Natural killer cell treated with Interleukin-12 subunit alpha and Interleukin-12 subunit beta and Interleukin-15 and Interleukin-18, amount 100 ng/mL, for 72 hours (primary cell): ENCODE measurements around the gene SVEP1. TPM values are rescaled to one million over a fixed set of nuclear protein-coding genes. Genes with fewer than 3 reads are reported as not detected.

Experiments used
- ATAC-seq, 2 donors: fragments of 150-1000 bp; cut with Tn5 transposase in 1 of 2; sonication (Bioruptor Pico), chemical (Tn5 transposase) in 1 of 2; 2 replicates each; pipeline ENCODE4 v1.10.0; 2021
- DNase-seq: peaks from one replicate; pipeline ENCODE4 v3.0.0; 2022; ENCODE audit warnings: low spot score
- H3K27ac Mint-ChIP-seq, 2 donors: 1 replicate in 1 of 2; 2 replicates in 1 of 2; pipeline ENCODE4 v1.8.0; 2022; ENCODE audit warnings: mixed read lengths in 2 of 2, mild to moderate bottlenecking in 1 of 2, moderate library complexity in 1 of 2
- H3K27me3 Mint-ChIP-seq, 2 donors: 1 replicate in 1 of 2; 2 replicates in 1 of 2; pipeline ENCODE4 v1.8.0; 2022; ENCODE audit warnings: mixed read lengths in 2 of 2
- H3K36me3 Mint-ChIP-seq: one replicate; pipeline ENCODE4 v1.8.0; 2022; ENCODE audit warnings: mixed read lengths
- H3K4me1 Mint-ChIP-seq, 2 donors: 1 replicate in 1 of 2; 2 replicates in 1 of 2; pipeline ENCODE4 v1.8.0; 2022; ENCODE audit warnings: low read depth in 2 of 2, mixed read lengths in 2 of 2, mild to moderate bottlenecking in 1 of 2
- H3K4me3 Mint-ChIP-seq: one replicate; pipeline ENCODE4 v1.8.0; 2022; ENCODE audit warnings: mixed read lengths
- H3K9me3 Mint-ChIP-seq: 2 replicates; pipeline ENCODE4 v1.8.0; 2022; ENCODE audit warnings: mixed read lengths
- total RNA-seq, 2 donors: library from RNA; stranded (reverse); gene quantifications; one replicate each; pipeline ENCODE4 v1.2.3, GENCODE V29; 2022

The SVEP1 gene
- total RNA-seq, 2 donors from 2014 or later = not detected

- DNase-seq = no peak
- no peak overlapping the region for H3K4me3 Mint-ChIP-seq
- ATAC-seq = no peak
- no peaks in the 10 kb centered on the region for H3K36me3 Mint-ChIP-seq
- no peaks in the 10 kb centered on the region for H3K27me3 Mint-ChIP-seq
- no peak overlapping the region for H3K27ac Mint-ChIP-seq
- H3K4me1 Mint-ChIP-seq = no peaks in the 10 kb centered on the region
- no peaks in the 10 kb centered on the region for H3K9me3 Mint-ChIP-seq
Observed at GRCh38 chr9:110592044-110592830, 12.7 kb upstream of the SVEP1 start.

GRCh38 chr9:110591526-110591925, 12.0 kb upstream of the SVEP1 start:
- Mint-ChIP-seq H3K27me3 (no peaks in the 10 kb centered on the region), H3K36me3 (no peaks in the 10 kb centered on the region), H3K4me1 (no peaks in the 10 kb centered on the region), H3K4me3 (no peak overlapping the region), H3K27ac (no peak overlapping the region), H3K9me3 (peaks cover under 1% of the 10 kb centered on the region)
- no peak for DNase-seq
- no peak for ATAC-seq

DNA sequence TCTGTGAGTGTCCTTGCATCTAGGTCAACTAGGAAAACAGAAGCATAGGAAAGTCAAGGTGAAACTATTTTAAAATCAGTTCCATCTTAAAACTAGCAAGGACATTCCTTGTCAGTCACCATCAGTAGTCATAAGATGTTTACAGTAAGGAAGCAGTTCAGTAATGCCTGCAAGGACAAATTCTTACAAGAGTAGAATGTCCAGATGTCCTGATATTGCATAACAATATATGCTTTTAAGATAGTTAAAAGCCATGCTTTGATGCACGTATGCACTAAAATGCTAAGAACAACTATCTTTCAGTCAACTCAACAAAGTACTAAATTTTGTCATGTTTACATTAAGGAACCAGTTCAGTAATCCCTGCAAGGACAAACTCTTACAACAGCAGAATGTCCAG, 11.3 kb upstream of the SVEP1 start:
- peaks cover 6% of the 10 kb centered on the region for H3K9me3 Mint-ChIP-seq
- H3K36me3 Mint-ChIP-seq = no peaks in the 10 kb centered on the region
- ATAC-seq (no peak), DNase-seq (no peak)
- H3K27me3 Mint-ChIP-seq = no peaks in the 10 kb centered on the region
- H3K4me1 Mint-ChIP-seq = no peaks in the 10 kb centered on the region
- H3K4me3 Mint-ChIP-seq = no peak overlapping the region
- no peak overlapping the region for H3K27ac Mint-ChIP-seq

- Mint-ChIP-seq H3K27ac (no peak overlapping the region), H3K4me3 (no peak overlapping the region), H3K4me1 (no peaks in the 10 kb centered on the region), H3K27me3 (no peaks in the 10 kb centered on the region), H3K9me3 (peaks cover 11% of the 10 kb centered on the region), H3K36me3 (no peaks in the 10 kb centered on the region)
- DNase-seq (no peak), ATAC-seq (no peak)
Observed at GRCh38 chr9:110588296-110588695, 8.8 kb upstream of the SVEP1 start.

GRCh38 chr9:110583237-110583636, 3.7 kb upstream of the SVEP1 start:
- no peaks in the 10 kb centered on the region for H3K36me3 Mint-ChIP-seq
- H3K4me3 Mint-ChIP-seq = no peak overlapping the region
- peaks cover 15 to 18% of the 10 kb centered on the region in 2 donors for H3K27me3 Mint-ChIP-seq
- H3K27ac Mint-ChIP-seq = no peak overlapping the region
- DNase-seq = no peak
- peaks cover 11% of the 10 kb centered on the region for H3K9me3 Mint-ChIP-seq
- ATAC-seq = no peak
- no peaks in the 10 kb centered on the region for H3K4me1 Mint-ChIP-seq

DNA sequence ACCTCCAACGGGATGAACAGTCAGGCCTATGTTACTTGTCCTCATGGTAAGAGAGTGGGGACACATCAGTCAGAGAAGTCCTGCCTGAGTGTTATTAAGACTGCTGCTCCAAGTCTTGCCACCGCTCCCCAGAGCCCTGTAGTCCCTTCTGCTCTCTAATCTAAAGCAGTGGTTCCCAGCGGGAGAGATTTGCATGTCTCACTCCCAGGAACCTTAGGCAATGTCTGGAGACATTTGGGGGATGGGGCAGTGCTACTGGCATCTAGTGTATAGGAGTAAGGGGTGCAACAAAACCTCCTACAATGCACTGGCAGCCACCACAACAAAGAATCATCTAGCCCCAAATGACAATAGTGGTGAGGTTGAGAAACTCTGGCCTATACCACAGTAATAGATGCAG, 2.6 kb upstream of the SVEP1 start:
- ATAC-seq = no peak
- Mint-ChIP-seq H3K4me3 (no peak overlapping the region), H3K27ac (no peak overlapping the region), H3K4me1 (no peaks in the 10 kb centered on the region), H3K36me3 (no peaks in the 10 kb centered on the region), H3K27me3 (peaks cover 16 to 29% of the 10 kb centered on the region in 2 donors), H3K9me3 (peaks cover 11% of the 10 kb centered on the region)
- DNase-seq = no peak

GRCh38 chr9:110580850-110581249, 1.3 kb upstream of the SVEP1 start:
- Mint-ChIP-seq H3K27ac (no peak overlapping the region), H3K4me3 (no peak overlapping the region), H3K4me1 (no peaks in the 10 kb centered on the region), H3K9me3 (peaks cover 5% of the 10 kb centered on the region), H3K27me3 (peaks cover 18 to 33% of the 10 kb centered on the region in 2 donors), H3K36me3 (no peaks in the 10 kb centered on the region)
- DNase-seq = no peak
- no peak for ATAC-seq

- Mint-ChIP-seq H3K4me3 (no peak overlapping the region), H3K27ac (no peak overlapping the region), H3K9me3 (no peaks in the 10 kb centered on the region), H3K4me1 (no peaks in the 10 kb centered on the region), H3K36me3 (no peaks in the 10 kb centered on the region), H3K27me3 (peaks cover 18 to 33% of the 10 kb centered on the region in 2 donors)
- ATAC-seq (no peak), DNase-seq (no peak)
Observed at GRCh38 chr9:110579862-110580219, 300 bp upstream of the SVEP1 start.

- ATAC-seq (no peak), DNase-seq (no peak)
- Mint-ChIP-seq H3K4me3 (no peak overlapping the region), H3K9me3 (no peaks in the 10 kb centered on the region), H3K27ac (no peak overlapping the region), H3K36me3 (no peaks in the 10 kb centered on the region), H3K27me3 (peaks cover 18 to 33% of the 10 kb centered on the region in 2 donors), H3K4me1 (no peaks in the 10 kb centered on the region)
Observed at GRCh38 chr9:110578575-110579033, 937 bp downstream of the SVEP1 start.

GRCh38 chr9:110575945-110576344, 3.6 kb downstream of the SVEP1 start:
- no peak overlapping the region for H3K27ac Mint-ChIP-seq
- peaks cover 18 to 33% of the 10 kb centered on the region in 2 donors for H3K27me3 Mint-ChIP-seq
- no peaks in the 10 kb centered on the region for H3K36me3 Mint-ChIP-seq
- ATAC-seq (no peak), DNase-seq (no peak)
- H3K4me3 Mint-ChIP-seq = no peak overlapping the region
- no peaks in the 10 kb centered on the region for H3K4me1 Mint-ChIP-seq
- peaks cover 3% of the 10 kb centered on the region for H3K9me3 Mint-ChIP-seq

GRCh38 chr9:110575169-110575568, 4.4 kb downstream of the SVEP1 start:
- ATAC-seq = no peak
- H3K36me3 Mint-ChIP-seq = no peaks in the 10 kb centered on the region
- no peak for DNase-seq

DNA sequence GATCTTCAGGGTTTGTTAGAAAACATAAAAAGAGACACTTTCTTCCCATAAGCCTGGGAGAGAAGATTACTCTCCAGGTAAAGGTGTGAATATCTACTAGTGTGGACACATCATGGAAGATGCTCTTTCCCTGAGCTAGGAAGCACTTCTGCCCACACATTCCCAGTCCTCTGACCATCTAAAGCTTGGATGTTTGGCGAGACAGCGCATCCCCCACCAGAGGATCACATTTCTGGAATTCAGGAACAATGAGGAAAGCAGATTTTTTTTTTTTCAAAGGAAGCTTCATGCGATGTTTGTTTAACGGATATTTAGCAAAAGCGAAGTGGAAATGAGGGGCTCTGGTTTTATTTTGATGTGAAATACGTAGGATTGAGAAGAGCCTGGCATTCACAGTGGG, 6.2 kb downstream of the SVEP1 start:
- Mint-ChIP-seq H3K36me3 (no peaks in the 10 kb centered on the region), H3K9me3 (peaks cover 3% of the 10 kb centered on the region), H3K4me3 (no peak overlapping the region), H3K27me3 (peaks cover 2 to 15% of the 10 kb centered on the region in 2 donors), H3K4me1 (no peaks in the 10 kb centered on the region), H3K27ac (no peak overlapping the region)
- ATAC-seq (no peak), DNase-seq (no peak)

More at GRCh38 chr9:110575169-110575568, 4.4 kb downstream of the SVEP1 start:
- Mint-ChIP-seq H3K4me1 (no peaks in the 10 kb centered on the region), H3K9me3 (peaks cover 3% of the 10 kb centered on the region), H3K27ac (no peak overlapping the region), H3K27me3 (peaks cover 16 to 30% of the 10 kb centered on the region in 2 donors), H3K4me3 (no peak overlapping the region)

GRCh38 chr9:110571801-110572483, 7.6 kb downstream of the SVEP1 start:
- H3K4me3 Mint-ChIP-seq = no peak overlapping the region
- ATAC-seq = no peak

DNA sequence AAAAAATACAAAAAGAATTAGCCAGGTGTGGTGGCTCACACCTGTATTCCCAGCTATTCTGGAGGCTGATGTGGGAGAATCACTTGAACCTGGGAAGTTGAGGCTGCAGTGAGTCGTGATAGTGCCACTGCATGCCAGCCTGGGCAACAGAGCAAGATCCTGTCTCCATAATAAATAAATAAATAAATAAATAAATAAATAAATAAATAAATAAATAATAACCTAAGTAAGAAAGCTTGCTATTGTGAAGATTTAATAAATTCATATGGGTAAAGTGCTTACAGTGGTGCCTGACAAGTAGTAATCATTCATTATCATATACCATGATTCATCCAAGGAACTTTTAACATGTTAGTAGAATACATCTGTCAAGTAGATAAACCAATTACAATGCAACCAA, 13.4 kb downstream of the SVEP1 start:
- Mint-ChIP-seq H3K27me3 (no peaks in the 10 kb centered on the region), H3K27ac (no peak overlapping the region), H3K9me3 (no peaks in the 10 kb centered on the region), H3K4me1 (no peaks in the 10 kb centered on the region), H3K4me3 (no peak overlapping the region), H3K36me3 (no peaks in the 10 kb centered on the region)
- no peak for DNase-seq
- ATAC-seq = no peak

More at GRCh38 chr9:110571801-110572483, 7.6 kb downstream of the SVEP1 start:
- Mint-ChIP-seq H3K36me3 (no peaks in the 10 kb centered on the region), H3K27me3 (peaks cover 0 to 2% of the 10 kb centered on the region in 2 donors), H3K9me3 (peaks cover 3% of the 10 kb centered on the region), H3K4me1 (no peaks in the 10 kb centered on the region), H3K27ac (no peak overlapping the region)
- no peak for DNase-seq
